AG04450 (cell line): ENCODE results near the gene KLF16. TPM values are rescaled to one million over a fixed set of nuclear protein-coding genes. Genes with fewer than 3 reads are reported as not detected.
"Not testable (repeated sequence)": the region's sequence is repeated elsewhere in the genome, so short reads cannot be mapped to it uniquely, and the experiment has no call there.

Source experiments
- CTCF ChIA-PET: fragments of 300-600, 350-600 bp; formaldehyde crosslinking; extraction: SDS; loops from one replicate; lab custom pipeline; 2022; ENCODE audit warnings: antibody characterized with exemption, inconsistent platforms; lab: Charles Lee
- POLR2A ChIA-PET: fragments of 350-600 bp; formaldehyde crosslinking; extraction: SDS; loops from one replicate; lab custom pipeline; 2021; ENCODE audit warnings: antibody characterized with exemption, inconsistent platforms; lab: Yijun Ruan, JAX
- DNase-seq: peaks from one replicate; pipeline ENCODE4 v3.0.0-alpha.2; 2011; ENCODE audit warnings: low read depth, low spot score
- H3K27ac ChIP-seq: one replicate; pipeline ENCODE4 v1.5.1; 2012; ENCODE audit warnings: low read depth, low read length, control low read depth
- H3K27me3 ChIP-seq: one replicate; pipeline ENCODE4 v1.6.0; 2012; ENCODE audit warnings: low read length; ENCODE audit not compliant: control insufficient read depth, insufficient read depth
- H3K4me3 ChIP-seq: 2 replicates; pipeline ENCODE4 v1.5.1; 2011; ENCODE audit warnings: mild to moderate bottlenecking, low read depth, low read length, control low read depth
- H3K9me3 ChIP-seq: 2 replicates; pipeline ENCODE4 v1.5.1; 2012; ENCODE audit warnings: low read length; ENCODE audit not compliant: control insufficient read depth, insufficient read depth
- CTCF ChIP-seq: IDR thresholded peaks from 2 replicates; pipeline ENCODE4 v1.5.1; 2011; ENCODE audit warnings: low read depth, low read length, control low read depth, inconsistent platforms
- polyA plus RNA-seq: library from polyadenylated mRNA; depleted of rRNA; stranded (reverse); fragments of >200 nt; gene quantifications from 2 replicates; pipeline ENCODE4 v1.2.3, GENCODE V29; 2011

The KLF16 gene
- polyA plus RNA-seq, 1 experiment = 3.4 TPM

GRCh38 chr19:1882089-1882785 lies 18.9 kb upstream of the KLF16 start:
- H3K4me3 ChIP-seq = no peak overlapping the region
- H3K9me3 ChIP-seq = no peaks in the 10 kb centered on the region; the same call in 1 of the 2 replicates
- DNase-seq = no peak
- CTCF ChIA-PET = no interaction called here
- POLR2A ChIA-PET = no interaction called here
- no peaks in the 10 kb centered on the region for H3K27me3 ChIP-seq
- no peak for TF ChIP-seq CTCF
- H3K27ac ChIP-seq = no peak overlapping the region

DNA sequence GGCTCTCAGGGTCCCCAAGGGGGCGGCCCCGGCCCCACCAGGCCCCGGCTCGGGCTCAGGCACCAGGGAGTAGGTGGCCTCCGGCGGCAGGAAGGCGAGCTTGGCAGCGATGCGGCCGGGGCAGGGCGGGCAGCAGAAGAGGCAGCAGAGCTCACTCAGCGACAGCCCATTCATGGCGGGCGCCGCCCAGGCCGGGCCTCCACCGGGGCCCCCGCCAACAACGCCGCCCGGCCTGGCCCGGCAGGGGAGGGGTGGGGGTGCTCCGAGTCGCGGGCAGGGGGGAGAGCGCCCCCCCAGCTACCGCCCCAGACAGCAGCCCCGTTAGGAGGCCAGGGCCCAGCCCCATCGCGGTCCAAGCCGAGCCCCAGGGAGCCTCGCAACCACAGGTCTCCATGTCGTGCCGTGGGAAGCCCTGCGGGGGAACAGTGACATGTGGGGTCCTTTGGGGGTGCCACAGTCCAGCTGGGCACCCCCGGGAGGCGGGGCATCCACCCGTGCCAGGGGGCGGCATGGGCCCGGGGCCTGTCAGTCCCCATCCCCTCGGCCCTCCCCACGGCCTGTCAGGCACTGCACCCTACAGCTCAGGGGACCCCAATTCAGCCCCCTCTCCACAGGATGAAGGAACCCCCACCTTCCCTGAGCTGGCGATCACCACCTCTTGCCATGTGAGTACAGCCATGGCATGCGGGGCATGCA lies 18.2 kb upstream of the KLF16 start:
- H3K4me3 ChIP-seq, H3K27ac ChIP-seq, H3K9me3 ChIP-seq, DNase-seq, POLR2A ChIA-PET, H3K27me3 ChIP-seq, CTCF ChIA-PET: not testable (repeated sequence)

DNA sequence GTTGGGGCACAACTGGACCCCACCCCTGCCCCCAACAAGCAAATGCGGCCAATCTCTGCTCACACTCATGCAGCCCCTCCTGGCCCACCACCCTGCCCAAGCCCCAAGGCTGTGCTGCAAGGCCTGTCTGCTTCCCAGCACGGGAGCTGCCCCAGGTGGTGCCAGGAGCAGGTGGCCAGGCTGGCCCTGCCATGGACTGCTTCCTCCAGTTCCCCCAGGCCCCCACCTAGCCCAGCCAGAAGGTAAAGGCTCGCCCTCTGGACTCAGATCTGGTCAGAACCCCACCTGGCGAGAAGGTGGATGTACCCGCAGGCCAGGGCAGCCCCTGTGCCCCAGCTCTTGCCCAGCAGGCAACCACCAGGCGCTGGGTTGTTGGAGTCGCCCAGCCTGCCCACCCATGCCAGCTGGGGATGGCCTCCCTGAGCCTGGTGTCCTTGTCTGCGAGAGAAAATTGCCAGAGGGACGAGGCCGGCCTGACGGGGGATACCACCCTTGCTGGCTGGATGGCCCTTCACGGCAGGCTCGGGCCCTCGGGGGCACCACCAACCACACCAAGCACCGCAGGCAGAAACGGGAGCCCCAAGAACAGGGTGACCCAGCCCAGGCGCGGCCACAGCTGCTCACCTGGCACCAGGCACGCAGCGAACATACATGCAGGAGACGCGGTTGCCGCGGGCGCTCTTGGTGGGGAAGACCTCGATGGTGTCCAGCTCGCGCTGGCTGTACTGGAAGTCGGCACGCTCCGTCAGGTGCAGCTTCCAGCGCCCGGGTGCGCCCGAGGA lies 17.4 kb upstream of the KLF16 start:
- Histone ChIP-seq H3K4me3 (no peak overlapping the region), H3K27me3 (no peaks in the 10 kb centered on the region), H3K27ac (no peak overlapping the region), H3K9me3 (peaks cover 1% of the 10 kb centered on the region; the same call in 1 of the 2 replicates)
- CTCF ChIA-PET = no interaction called here
- TF ChIP-seq CTCF = no peak
- POLR2A ChIA-PET = no interaction called here
- no peak for DNase-seq

GRCh38 chr19:1879982-1880381 lies 16.6 kb upstream of the KLF16 start:
- CTCF ChIA-PET, POLR2A ChIA-PET, H3K27me3 ChIP-seq, H3K9me3 ChIP-seq, H3K27ac ChIP-seq, DNase-seq, H3K4me3 ChIP-seq: not testable (repeated sequence)

GRCh38 chr19:1878583-1878982 lies 15.2 kb upstream of the KLF16 start:
- POLR2A ChIA-PET, H3K27me3 ChIP-seq, CTCF ChIA-PET, H3K4me3 ChIP-seq, H3K9me3 ChIP-seq, DNase-seq, H3K27ac ChIP-seq: not testable (repeated sequence)

DNA sequence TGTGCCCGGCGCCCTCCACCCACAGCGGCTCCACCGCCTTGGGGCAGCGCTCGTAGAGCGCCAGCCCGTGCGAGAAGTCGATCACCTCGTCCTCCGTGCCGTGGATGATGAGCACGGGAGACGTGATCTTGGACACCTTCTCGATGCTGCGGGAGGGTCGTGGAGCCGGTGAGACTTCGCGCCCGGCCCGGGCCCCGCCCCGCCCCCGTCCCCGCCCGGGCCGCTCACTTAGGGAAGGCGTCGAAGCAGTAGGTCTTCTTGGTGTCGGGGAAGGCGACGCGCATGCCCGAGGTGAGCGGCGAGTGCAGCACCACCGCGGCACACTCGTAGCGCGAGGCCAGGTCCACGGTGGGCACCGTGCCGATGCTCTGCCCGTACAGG lies 13.9 kb upstream of the KLF16 start:
- H3K27me3 ChIP-seq, CTCF ChIA-PET, H3K4me3 ChIP-seq, DNase-seq, POLR2A ChIA-PET, H3K27ac ChIP-seq, H3K9me3 ChIP-seq: not testable (repeated sequence)

- H3K9me3 ChIP-seq, H3K27me3 ChIP-seq, DNase-seq, CTCF ChIA-PET: not testable (repeated sequence)
- peak overlapping the region; percentile 11 for H3K27ac ChIP-seq
- POLR2A ChIA-PET = interaction anchor here (0.5 to 1.3 kb wide), 4 partner anchors 8 to 44 kb away, joined by 3 to 19 read pairs (median 8); partner anchors contain the start of gene ABHD17A
- H3K4me3 ChIP-seq = peak overlapping the region; percentile 99
Observed at GRCh38 chr19:1876496-1877279, 13.3 kb upstream of the KLF16 start.
